Nephron (organoid): Measurements from ENCODE around the gene SULF2.

ENCODE experiments used
- H3K27ac Mint-ChIP-seq, 3 experiments: 2 replicates each; pipeline ENCODE4 v1.8.0; 2020; ENCODE audit warnings: mixed read lengths in 3 of 3, mild to moderate bottlenecking in 2 of 3, moderate library complexity in 1 of 3
- H3K27me3 Mint-ChIP-seq: 2 replicates; pipeline ENCODE4 v1.8.0; 2021; ENCODE audit warnings: low read depth, mild to moderate bottlenecking, moderate library complexity, mixed read lengths
- H3K36me3 Mint-ChIP-seq: 2 replicates; pipeline ENCODE4 v1.8.0; 2020; ENCODE audit warnings: low read depth, mixed read lengths
- H3K4me1 Mint-ChIP-seq: 2 replicates; pipeline ENCODE4 v1.8.0; 2020; ENCODE audit warnings: mixed read lengths
- H3K4me3 Mint-ChIP-seq, 3 experiments: 2 replicates each; pipeline ENCODE4 v1.8.0; 2020; ENCODE audit warnings: mild to moderate bottlenecking in 3 of 3, mixed read lengths in 3 of 3, moderate library complexity in 2 of 3
- H3K9me3 Mint-ChIP-seq: 2 replicates; pipeline ENCODE4 v1.8.0; 2020; ENCODE audit warnings: mixed read lengths
- TF ChIP-seq, protein P1 (sequence below), 3 experiments: fragments of 200-600 bp; sonication (generic); IDR thresholded peaks; one replicate each; pipeline ENCODE4 v1.5.0; 2021; ENCODE audit warnings: antibody characterized with exemption in 3 of 3; ENCODE audit not compliant: unreplicated experiment in 3 of 3

SULF2 gene

DNA sequence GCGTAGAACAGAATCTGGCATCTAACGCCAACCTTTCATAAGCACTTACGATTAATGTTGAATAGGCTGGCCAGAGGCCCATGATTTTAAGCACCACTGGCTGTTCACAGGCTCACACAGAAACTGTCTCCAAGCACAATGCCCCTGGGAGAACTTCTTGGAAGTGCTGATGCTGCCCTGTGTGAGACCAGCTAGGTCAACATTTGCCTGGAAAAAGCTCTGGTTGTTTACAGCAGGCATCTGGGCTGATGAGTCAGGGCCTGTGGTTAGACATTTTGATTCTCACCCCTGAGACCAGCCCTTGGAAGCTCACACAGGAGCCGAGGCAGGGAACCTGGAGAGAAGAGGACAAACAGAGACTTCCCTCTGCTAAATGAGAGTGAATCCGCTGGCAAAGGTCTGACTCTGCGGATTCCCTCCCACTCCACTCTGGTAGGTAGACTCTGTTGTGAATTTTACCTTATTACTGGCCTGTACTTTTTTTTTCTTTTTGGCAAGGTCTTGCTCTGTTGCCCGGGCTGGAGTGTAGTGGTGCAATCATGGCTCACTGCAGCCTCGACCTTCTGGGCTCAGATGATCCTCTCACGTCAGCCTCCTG, 6.8 kb upstream of the SULF2 start:
- TF ChIP-seq, protein P1, sequence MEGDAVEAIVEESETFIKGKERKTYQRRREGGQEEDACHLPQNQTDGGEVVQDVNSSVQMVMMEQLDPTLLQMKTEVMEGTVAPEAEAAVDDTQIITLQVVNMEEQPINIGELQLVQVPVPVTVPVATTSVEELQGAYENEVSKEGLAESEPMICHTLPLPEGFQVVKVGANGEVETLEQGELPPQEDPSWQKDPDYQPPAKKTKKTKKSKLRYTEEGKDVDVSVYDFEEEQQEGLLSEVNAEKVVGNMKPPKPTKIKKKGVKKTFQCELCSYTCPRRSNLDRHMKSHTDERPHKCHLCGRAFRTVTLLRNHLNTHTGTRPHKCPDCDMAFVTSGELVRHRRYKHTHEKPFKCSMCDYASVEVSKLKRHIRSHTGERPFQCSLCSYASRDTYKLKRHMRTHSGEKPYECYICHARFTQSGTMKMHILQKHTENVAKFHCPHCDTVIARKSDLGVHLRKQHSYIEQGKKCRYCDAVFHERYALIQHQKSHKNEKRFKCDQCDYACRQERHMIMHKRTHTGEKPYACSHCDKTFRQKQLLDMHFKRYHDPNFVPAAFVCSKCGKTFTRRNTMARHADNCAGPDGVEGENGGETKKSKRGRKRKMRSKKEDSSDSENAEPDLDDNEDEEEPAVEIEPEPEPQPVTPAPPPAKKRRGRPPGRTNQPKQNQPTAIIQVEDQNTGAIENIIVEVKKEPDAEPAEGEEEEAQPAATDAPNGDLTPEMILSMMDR (IDR thresholded peaks at IDR 0.05; ENCODE audit: unreplicated experiment in 3 of 3): no peak
- Mint-ChIP-seq H3K27ac (peak overlapping the region; percentile 45 to 84 (median 67)), H3K27me3 (peaks cover 6% of the 10 kb centered on the region), H3K9me3 (no peaks in the 10 kb centered on the region), H3K4me3 (peak overlapping the region in 1 of 3 experiments; percentile 0), H3K36me3 (no peaks in the 10 kb centered on the region), H3K4me1 (peaks cover 44% of the 10 kb centered on the region)

DNA sequence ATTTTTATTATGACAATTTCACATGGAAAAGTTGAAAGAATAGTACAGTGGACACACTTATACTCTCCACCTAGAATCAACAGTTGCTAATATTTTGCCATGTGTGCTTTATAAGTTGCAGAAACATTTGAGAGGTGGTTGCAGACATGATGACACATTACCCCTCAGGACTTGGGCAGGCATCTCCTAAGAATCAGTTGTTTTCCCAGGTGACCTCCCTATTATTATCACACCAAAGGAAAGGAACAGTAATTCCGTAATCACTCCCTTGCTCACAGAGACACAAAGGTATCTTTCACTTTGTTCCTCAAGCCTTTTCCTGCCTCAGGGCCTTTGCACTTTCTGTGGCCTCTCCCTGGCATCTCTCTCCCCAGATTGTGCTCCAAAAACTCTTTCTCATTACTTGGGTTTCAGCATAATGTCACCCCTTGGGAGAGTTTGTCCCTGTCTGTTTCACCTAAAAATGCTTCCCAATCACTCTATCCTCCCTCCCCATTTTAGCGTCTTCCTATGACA, 5.9 kb upstream of the SULF2 start:
- Mint-ChIP-seq H3K36me3 (no peaks in the 10 kb centered on the region), H3K27me3 (peaks cover 10% of the 10 kb centered on the region), H3K4me1 (peaks cover 53% of the 10 kb centered on the region), H3K4me3 (peak overlapping the region in 1 of 3 experiments; percentile 4), H3K27ac (peak overlapping the region; percentile 67 to 92 (median 84)), H3K9me3 (no peaks in the 10 kb centered on the region)
- TF ChIP-seq, protein P1 (IDR thresholded peaks at IDR 0.05; ENCODE audit: unreplicated experiment in 3 of 3): no peak

- H3K4me1 Mint-ChIP-seq: peaks cover 56% of the 10 kb centered on the region
- TF ChIP-seq, protein P1 (IDR thresholded peaks at IDR 0.05; ENCODE audit: unreplicated experiment in 3 of 3): no peak
- H3K27ac Mint-ChIP-seq: peak overlapping the region; percentile 67 to 92 (median 84)
- H3K4me3 Mint-ChIP-seq: no peak overlapping the region
- H3K27me3 Mint-ChIP-seq: peaks cover 10% of the 10 kb centered on the region
- no peaks in the 10 kb centered on the region for H3K9me3 Mint-ChIP-seq
- H3K36me3 Mint-ChIP-seq: no peaks in the 10 kb centered on the region
Observed at GRCh38 chr20:47790580-47790965, 5.3 kb upstream of the SULF2 start.

- Mint-ChIP-seq H3K27ac (peak overlapping the region; percentile 67 to 92 (median 84)), H3K4me1 (peaks cover 56% of the 10 kb centered on the region), H3K27me3 (peaks cover 10% of the 10 kb centered on the region), H3K9me3 (no peaks in the 10 kb centered on the region), H3K36me3 (no peaks in the 10 kb centered on the region), H3K4me3 (no peak overlapping the region)
- TF ChIP-seq, protein P1 (IDR thresholded peaks at IDR 0.05; ENCODE audit: unreplicated experiment in 3 of 3): no peak
Observed at GRCh38 chr20:47789764-47790579, 4.7 kb upstream of the SULF2 start.

GRCh38 chr20:47789081-47789763, 3.9 kb upstream of the SULF2 start:
- TF ChIP-seq, protein P1 (IDR thresholded peaks at IDR 0.05; ENCODE audit: unreplicated experiment in 3 of 3): no peak
- Mint-ChIP-seq H3K4me1 (peaks cover 60% of the 10 kb centered on the region), H3K36me3 (no peaks in the 10 kb centered on the region), H3K4me3 (peak overlapping the region; percentile 22 to 64 (median 41)), H3K27ac (peak overlapping the region; percentile 67 to 92 (median 84)), H3K9me3 (no peaks in the 10 kb centered on the region), H3K27me3 (peaks cover 10% of the 10 kb centered on the region)
